GM12873 (cell line): ENCODE measurements around the gene CRISPLD2.

Experiments used
- TF ChIP-seq, protein P1 (sequence below): IDR thresholded peaks from 2 replicates; pipeline ENCODE4 v1.5.1; 2012; ENCODE audit warnings: low read depth, mild to moderate bottlenecking, moderate library complexity, low read length, control low read depth; ENCODE audit not compliant: insufficient read depth; ENCODE audit errors: missing control alignments

The CRISPLD2 gene

DNA sequence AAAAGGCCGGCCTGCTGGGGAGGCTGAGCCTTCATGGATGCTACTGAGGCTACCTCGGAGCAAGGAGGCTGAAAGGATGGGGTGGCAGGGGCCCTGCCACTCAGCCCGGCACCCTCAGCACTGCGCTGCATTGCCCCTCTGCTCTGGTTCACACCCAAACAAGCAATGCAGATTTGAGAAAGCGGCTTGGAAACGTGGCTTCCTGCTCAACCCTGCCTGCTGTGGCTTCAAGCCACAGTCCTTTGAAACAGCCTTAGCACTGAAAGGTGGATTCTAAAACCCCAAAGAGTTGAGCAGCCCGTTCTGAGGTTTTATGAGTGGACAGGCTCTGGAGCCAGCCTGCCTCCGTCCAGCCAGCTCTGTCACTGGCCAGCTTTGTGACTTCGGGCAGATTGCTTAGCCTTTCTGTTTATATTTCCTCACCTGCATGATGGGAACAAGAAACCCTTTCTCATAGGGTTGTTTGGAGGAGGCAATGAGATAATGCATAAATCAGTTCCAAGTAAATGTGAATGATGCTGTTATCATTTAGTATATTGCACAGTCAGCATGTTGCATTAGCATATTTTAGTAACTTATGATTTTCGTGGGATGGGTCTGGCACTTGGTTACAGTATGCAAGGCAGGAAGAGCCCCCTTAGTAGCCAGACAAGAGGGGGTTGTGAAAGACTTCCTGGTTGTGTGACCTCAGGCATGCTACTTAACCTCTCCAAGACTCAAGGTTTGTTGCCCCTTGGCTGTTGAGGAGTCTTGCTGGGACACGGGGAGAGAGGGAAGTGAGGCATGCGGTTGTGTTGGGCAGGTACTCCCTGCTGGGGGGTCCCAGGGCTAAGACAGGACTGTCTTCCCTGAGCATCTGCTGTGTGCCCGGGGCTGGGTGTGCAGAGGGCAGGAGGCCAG, 23.6 kb downstream of the CRISPLD2 start:
- TF ChIP-seq, protein P1, sequence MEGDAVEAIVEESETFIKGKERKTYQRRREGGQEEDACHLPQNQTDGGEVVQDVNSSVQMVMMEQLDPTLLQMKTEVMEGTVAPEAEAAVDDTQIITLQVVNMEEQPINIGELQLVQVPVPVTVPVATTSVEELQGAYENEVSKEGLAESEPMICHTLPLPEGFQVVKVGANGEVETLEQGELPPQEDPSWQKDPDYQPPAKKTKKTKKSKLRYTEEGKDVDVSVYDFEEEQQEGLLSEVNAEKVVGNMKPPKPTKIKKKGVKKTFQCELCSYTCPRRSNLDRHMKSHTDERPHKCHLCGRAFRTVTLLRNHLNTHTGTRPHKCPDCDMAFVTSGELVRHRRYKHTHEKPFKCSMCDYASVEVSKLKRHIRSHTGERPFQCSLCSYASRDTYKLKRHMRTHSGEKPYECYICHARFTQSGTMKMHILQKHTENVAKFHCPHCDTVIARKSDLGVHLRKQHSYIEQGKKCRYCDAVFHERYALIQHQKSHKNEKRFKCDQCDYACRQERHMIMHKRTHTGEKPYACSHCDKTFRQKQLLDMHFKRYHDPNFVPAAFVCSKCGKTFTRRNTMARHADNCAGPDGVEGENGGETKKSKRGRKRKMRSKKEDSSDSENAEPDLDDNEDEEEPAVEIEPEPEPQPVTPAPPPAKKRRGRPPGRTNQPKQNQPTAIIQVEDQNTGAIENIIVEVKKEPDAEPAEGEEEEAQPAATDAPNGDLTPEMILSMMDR: no peak

DNA sequence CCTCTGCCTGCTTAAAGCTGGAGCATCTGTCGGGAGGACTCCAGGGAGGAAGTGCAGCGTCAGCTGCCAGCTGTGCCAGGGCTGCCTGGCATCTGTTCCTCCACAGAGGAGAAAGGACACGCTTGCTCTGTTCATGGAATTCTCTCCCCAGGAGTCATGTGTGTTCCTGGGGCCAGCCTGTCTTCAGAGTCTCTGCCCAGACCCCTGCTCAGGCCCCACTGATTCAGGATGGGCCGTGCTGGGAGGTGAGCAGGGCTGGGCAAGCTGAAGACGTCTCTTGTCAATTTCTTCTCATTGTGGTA, 24.2 kb downstream of the CRISPLD2 start:
- TF ChIP-seq, protein P1: no peak

- TF ChIP-seq, protein P1: no peak
These were observed 25.0 kb downstream of the CRISPLD2 start for GRCh38 chr16:84844559-84845495.

DNA sequence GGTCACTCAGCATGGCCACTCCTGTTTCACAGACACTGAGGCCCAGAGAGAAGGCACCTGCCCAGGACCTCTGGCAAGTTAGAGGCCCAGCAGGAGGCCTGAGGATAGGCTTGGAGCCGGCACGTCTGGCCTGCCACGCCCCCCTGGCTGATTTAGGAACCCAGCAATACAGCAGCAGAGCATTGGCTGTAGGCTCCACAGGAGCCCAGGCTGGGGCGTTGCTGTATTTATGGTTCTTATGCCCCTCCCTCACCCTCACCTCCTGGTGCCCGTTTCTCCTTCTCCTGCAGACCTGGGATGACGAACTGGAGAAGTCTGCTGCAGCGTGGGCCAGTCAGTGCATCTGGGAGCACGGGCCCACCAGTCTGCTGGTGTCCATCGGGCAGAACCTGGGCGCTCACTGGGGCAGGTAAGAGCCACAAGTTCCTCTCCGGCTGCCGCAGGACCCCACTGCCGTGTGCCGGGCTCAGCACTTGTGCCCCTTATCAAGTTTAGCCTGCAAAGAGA, 25.8 kb downstream of the CRISPLD2 start:
- TF ChIP-seq, protein P1: no peak

DNA sequence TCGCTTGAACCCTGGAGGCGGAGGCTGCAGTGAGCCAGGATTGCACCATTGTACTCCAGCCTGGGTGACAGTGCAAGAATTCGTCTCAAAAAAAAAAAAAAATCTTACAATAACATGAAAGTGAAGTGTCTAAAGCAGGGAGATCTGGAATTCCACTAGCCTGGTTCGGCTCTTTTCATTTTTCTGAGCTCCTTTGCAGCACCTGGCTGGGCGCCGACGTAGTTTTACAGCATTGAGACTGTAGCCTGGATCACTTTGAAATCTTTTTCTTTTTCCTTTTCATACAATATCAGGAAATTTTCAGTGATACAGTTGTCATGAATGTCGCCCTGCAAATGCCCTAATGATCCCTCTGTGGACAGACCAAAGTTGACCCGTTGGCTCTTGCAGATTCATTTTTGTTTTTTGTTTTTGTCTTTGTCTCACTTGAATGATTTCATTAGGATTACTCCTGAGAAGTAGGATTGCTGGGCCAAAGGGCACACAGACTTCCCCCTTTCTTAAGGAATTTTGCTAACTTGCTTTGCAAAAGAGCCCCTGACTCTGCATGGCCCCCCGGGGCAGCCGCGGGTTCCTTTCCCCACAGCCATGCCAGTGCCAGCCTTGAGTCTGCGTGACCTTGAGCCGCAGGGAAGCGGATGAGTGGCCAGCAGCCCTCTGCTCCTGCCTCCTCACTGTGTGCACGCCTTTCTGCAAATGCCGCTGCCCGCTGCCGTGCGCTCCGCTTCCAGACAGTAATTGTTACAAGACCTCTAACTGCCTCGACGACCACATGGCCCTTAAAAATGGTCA, 28.0 kb downstream of the CRISPLD2 start:
- TF ChIP-seq, protein P1: no peak

- TF ChIP-seq, protein P1: no peak
These were observed 29.3 kb downstream of the CRISPLD2 start for GRCh38 chr16:84848986-84849634.
